H1 (cell line): ENCODE data around the gene ABHD16B. TPM values are rescaled to one million over a fixed set of nuclear protein-coding genes. Genes with fewer than 3 reads are reported as not detected.

Source experiments
- CTCF ChIA-PET: fragments of 300-600 bp; sonication (Branson Sonifier 250); formaldehyde crosslinking; loops from one replicate; lab custom pipeline; 2021; ENCODE audit not compliant: partially characterized antibody; lab: Charles Lee
- POLR2A ChIA-PET: fragments of 300-600 bp; sonication (Branson Sonifier 250); formaldehyde crosslinking; loops from one replicate; lab custom pipeline; 2021; ENCODE audit warnings: inconsistent platforms; ENCODE audit not compliant: partially characterized antibody; lab: Charles Lee
- DNase-seq, 2 experiments: peaks; one replicate each; pipeline versions ENCODE4 v3.0.0 to v3.0.0-alpha.2; 2010 to 2022; ENCODE audit warnings: low spot score in 2 of 2, low read depth in 1 of 2, mixed read lengths in 1 of 2
- FAIRE-seq: peaks from 2 replicates; lab custom pipeline; 2011; peaks lifted over from hg19 to GRCh38; lab: Jason Lieb, UNC
- H2AFZ ChIP-seq: 2 replicates; pipeline ENCODE4 v1.8.1; 2012; ENCODE audit warnings: low read length, inconsistent platforms
- H2AK5ac ChIP-seq: 2 replicates; pipeline ENCODE4 v1.6.1; 2013; ENCODE audit warnings: low read depth, low read length
- H2BK120ac ChIP-seq: replicated peaks from 2 replicates; pipeline ENCODE3; 2013; ENCODE audit warnings: low read depth, low read length, inconsistent platforms
- H2BK12ac ChIP-seq: 2 replicates; pipeline ENCODE4 v1.6.1; 2013; ENCODE audit warnings: low read depth, low read length
- H2BK15ac ChIP-seq: 2 replicates; pipeline ENCODE4 v1.6.1; 2013; ENCODE audit warnings: low read length
- H2BK20ac ChIP-seq: 2 replicates; pipeline ENCODE4 v1.6.1; 2013; ENCODE audit warnings: low read length
- H2BK5ac ChIP-seq: 2 replicates; pipeline ENCODE4 v1.6.1; 2013; ENCODE audit warnings: low read depth, low read length
- H3K14ac ChIP-seq: 2 replicates; pipeline ENCODE4 v1.6.1; 2013; ENCODE audit warnings: inconsistent platforms; ENCODE audit not compliant: insufficient read length
- H3K18ac ChIP-seq: 2 replicates; pipeline ENCODE4 v1.6.1; 2013; ENCODE audit warnings: low read length; ENCODE audit errors: extremely low read depth
- H3K23ac ChIP-seq: 2 replicates; pipeline ENCODE4 v1.6.1; 2013; ENCODE audit warnings: inconsistent platforms; ENCODE audit not compliant: insufficient read length
- H3K23me2 ChIP-seq: 2 replicates; pipeline ENCODE4 v1.6.1; 2013; ENCODE audit warnings: low read depth, low read length
- H3K27ac ChIP-seq: 2 replicates; pipeline ENCODE4 v1.6.1; 2011; ENCODE audit warnings: low read depth, low read length, inconsistent platforms
- H3K27me3 ChIP-seq, 4 experiments: replicated peaks in 1 of 4; 1 replicate in 1 of 4; 2 replicates in 3 of 4; pipeline versions ENCODE4 v1.6.1 to v1.8.1; 2011 to 2013; ENCODE audit warnings: low read length in 3 of 4, mild to moderate bottlenecking in 3 of 4, inconsistent platforms in 2 of 4, mixed read lengths in 2 of 4, moderate library complexity in 1 of 4; ENCODE audit not compliant: control insufficient read depth in 3 of 4, insufficient read depth in 3 of 4; ENCODE audit errors: extremely low read depth in 1 of 4
- H3K36me3 ChIP-seq, 4 experiments: 2 replicates each; pipeline versions ENCODE4 v1.6.1 to v1.8.1; 2011 to 2013; ENCODE audit warnings: mild to moderate bottlenecking in 4 of 4, low read length in 3 of 4, moderate library complexity in 2 of 4, control low read depth in 1 of 4, inconsistent platforms in 1 of 4; ENCODE audit not compliant: insufficient read depth in 4 of 4, control insufficient read depth in 2 of 4
- H3K4ac ChIP-seq: replicated peaks from 2 replicates; pipeline ENCODE3; 2013; ENCODE audit warnings: low read length, low read depth, mixed read lengths, inconsistent platforms; ENCODE audit not compliant: insufficient read length
- H3K4me1 ChIP-seq, 4 experiments: replicated peaks in 1 of 4; 1 replicate in 1 of 4; 2 replicates in 3 of 4; pipeline versions ENCODE4 v1.6.1 to v1.8.1; 2011 to 2013; ENCODE audit warnings: low read length in 3 of 4, inconsistent platforms in 2 of 4, mixed read lengths in 1 of 4; ENCODE audit not compliant: insufficient read depth in 4 of 4, control insufficient read depth in 3 of 4
- H3K4me2 ChIP-seq, 2 experiments: 2 replicates each; pipeline versions ENCODE4 v1.6.1 to v1.8.1; 2011 to 2013; ENCODE audit warnings: low read depth in 2 of 2, low read length in 2 of 2, control low read depth in 1 of 2, inconsistent platforms in 1 of 2, mild to moderate bottlenecking in 1 of 2; ENCODE audit not compliant: insufficient read depth in 1 of 2
- H3K4me3 ChIP-seq, 4 experiments: fragments of 200-600, 300-600 bp in 1 of 4; sonication (generic), shearing (Covaris generic), sonication (Bioruptor Twin) in 1 of 4; 2 replicates each; pipeline versions ENCODE4 v1.5.1 to v1.8.1; 2011 to 2016; ENCODE audit warnings: low read length in 4 of 4, low read depth in 3 of 4, control low read depth in 2 of 4, inconsistent platforms in 2 of 4, mild to moderate bottlenecking in 2 of 4, mixed read lengths in 1 of 4, moderate library complexity in 1 of 4; ENCODE audit not compliant: insufficient read depth in 2 of 4; ENCODE audit errors: extremely low read depth in 1 of 4
- H3K56ac ChIP-seq: replicated peaks from 2 replicates; pipeline ENCODE3; 2013; ENCODE audit warnings: low read depth, mild to moderate bottlenecking, mixed read lengths, low read length, inconsistent platforms; ENCODE audit not compliant: insufficient read length
- H3K79me1 ChIP-seq: 2 replicates; pipeline ENCODE4 v1.6.1; 2013; ENCODE audit warnings: low read depth, low read length, control low read depth
- H3K79me2 ChIP-seq, 2 experiments: 2 replicates each; pipeline versions ENCODE4 v1.6.1 to v1.8.1; 2012 to 2013; ENCODE audit warnings: low read length in 2 of 2, mild to moderate bottlenecking in 2 of 2, inconsistent platforms in 1 of 2; ENCODE audit not compliant: insufficient read depth in 2 of 2, control insufficient read depth in 1 of 2
- H3K9ac ChIP-seq, 4 experiments: replicated peaks in 1 of 4; 1 replicate in 1 of 4; 2 replicates in 3 of 4; pipeline versions ENCODE4 v1.6.1 to v1.8.1; 2011 to 2013; ENCODE audit warnings: low read depth in 3 of 4, low read length in 3 of 4, control low read depth in 2 of 4, mild to moderate bottlenecking in 2 of 4, moderate library complexity in 2 of 4, inconsistent platforms in 1 of 4; ENCODE audit errors: extremely low read depth in 1 of 4
- H3K9me3 ChIP-seq, 2 experiments: 2 replicates each; pipeline versions ENCODE4 v1.6.1 to v1.8.1; 2012 to 2013; ENCODE audit warnings: mild to moderate bottlenecking in 2 of 2, moderate library complexity in 2 of 2, control low read depth in 1 of 2, inconsistent platforms in 1 of 2, low read depth in 1 of 2, low read length in 1 of 2, mixed read lengths in 1 of 2; ENCODE audit not compliant: insufficient read depth in 2 of 2
- H4K20me1 ChIP-seq, 2 experiments: replicated peaks in 1 of 2; 2 replicates each; pipeline versions ENCODE3 to v1.8.1; 2011 to 2013; ENCODE audit warnings: inconsistent platforms in 2 of 2, low read length in 2 of 2, mild to moderate bottlenecking in 1 of 2; ENCODE audit not compliant: insufficient read depth in 2 of 2, control insufficient read depth in 1 of 2
- H4K5ac ChIP-seq: 2 replicates; pipeline ENCODE4 v1.6.1; 2013; ENCODE audit warnings: low read length, low read depth, mixed read lengths, inconsistent platforms; ENCODE audit not compliant: insufficient read length
- H4K8ac ChIP-seq: 2 replicates; pipeline ENCODE4 v1.8.0; 2013; ENCODE audit warnings: mild to moderate bottlenecking, moderate library complexity, low read length, inconsistent platforms; ENCODE audit not compliant: insufficient read depth; ENCODE audit errors: extremely low read depth
- H4K91ac ChIP-seq: replicated peaks from 2 replicates; pipeline ENCODE3; 2013; ENCODE audit warnings: low read length, mixed read lengths, inconsistent platforms; ENCODE audit not compliant: insufficient read length
- ATF2 ChIP-seq: IDR thresholded peaks from 2 replicates; pipeline ENCODE4 v1.6.1; 2012; ENCODE audit warnings: low read length, inconsistent platforms
- NANOG ChIP-seq: IDR thresholded peaks from 2 replicates; pipeline ENCODE4 v1.6.1; 2011; ENCODE audit warnings: low read length, low read depth, mild to moderate bottlenecking, inconsistent platforms; ENCODE audit not compliant: insufficient read depth, poor library complexity, severe bottlenecking
- POLR2AphosphoS5 ChIP-seq: IDR thresholded peaks from 2 replicates; pipeline ENCODE4 v1.6.1; 2011; ENCODE audit warnings: low read depth, low read length
- SAP30 ChIP-seq: fragments of 300-600 bp; sonication (generic); IDR thresholded peaks from 2 replicates; pipeline ENCODE4 v1.7.1; 2012; ENCODE audit warnings: low read length, moderate library complexity, mild to moderate bottlenecking, inconsistent platforms; ENCODE audit not compliant: insufficient read depth, insufficient replicate concordance
- TAF1 ChIP-seq: IDR thresholded peaks from 2 replicates; pipeline ENCODE4 v1.6.1; 2011; ENCODE audit warnings: mild to moderate bottlenecking, low read depth, low read length
- TBP ChIP-seq: IDR thresholded peaks from 2 replicates; pipeline ENCODE4 v1.6.1; 2011; ENCODE audit warnings: low read depth, low read length, improper control_type of control experiment
- YY1 ChIP-seq: IDR thresholded peaks from 2 replicates; pipeline ENCODE4 v1.6.1; 2011; ENCODE audit warnings: low read depth, mild to moderate bottlenecking, low read length
- WGBS, 2 experiments: shearing (Covaris generic) in 1 of 2; methylation state at CpG; one replicate each; pipeline versions ENCODE4 v1.1.6 to v1.1.7; 2013 to 2015; ENCODE audit warnings: low lambda C conversion rate in 2 of 2, mixed read lengths in 2 of 2, inconsistent platforms in 1 of 2, low coverage in 1 of 2, missing lambda C conversion rate in 1 of 2; ENCODE audit not compliant: insufficient replicate concordance in 2 of 2, insufficient coverage in 1 of 2, insufficient read length in 1 of 2; ENCODE audit errors: extremely low coverage in 1 of 2, missing lambda C conversion rate in 1 of 2; 5-methylcytosine and 5-hydroxymethylcytosine counted together
- polyA plus RNA-seq, 7 experiments: library from polyadenylated mRNA; depleted of rRNA in 3 of 7; stranded (reverse) in 5 of 7; unstranded in 2 of 7; fragments of >200 nt in 5 of 7; fragments of 200-250 nt in 2 of 7; gene quantifications; 1 replicate in 5 of 7; 2 replicates in 1 of 7; 4 replicates in 1 of 7; pipeline versions ENCODE4 v1.2.1 to v1.2.3, GENCODE V29; 2011 to 2013; ENCODE audit warnings: missing spikeins in 2 of 7, mixed read lengths in 2 of 7
- total RNA-seq: library from RNA; stranded (reverse); fragmentation: NEBNext Ultra II Directional; extraction: Animal tissue kit (Norgen Biotek cat#: 25700); gene quantifications from 2 replicates; pipeline ENCODE4 v1.2.1, GENCODE V29; 2021

The ABHD16B gene
- total and polyA plus RNA-seq, 2 of the 8 experiments (the other 6 are each of a cell fraction or from before 2014, with no cell fraction given): not detected

- H3K56ac ChIP-seq: no peak overlapping the region
- WGBS, 2 experiments: 84% methylated on average over 12 of the region's 12 CpGs; no CpG with 5 or more reads in 1 of the 2 experiments
- H3K79me2 ChIP-seq: peaks cover 7 to 60% of the 10 kb centered on the region in 2 experiments
- H3K23ac ChIP-seq: no peak overlapping the region
- H3K4me2 ChIP-seq: no peak overlapping the region
- H2AFZ ChIP-seq: no peak overlapping the region
- peaks cover 15% of the 10 kb centered on the region for H3K79me1 ChIP-seq
- H2BK5ac ChIP-seq: 0 out of 2 replicates have a peak overlapping the region, but pooled peaks have one; percentile 16
- no peak overlapping the region for H2BK15ac ChIP-seq
- POLR2A ChIA-PET: interaction anchor here (0.8 to 1.2 kb wide), 3 partner anchors 35 to 41 kb away, joined by 3 to 5 read pairs (median 3); partner anchors contain the start of gene TPD52L2
- CTCF ChIA-PET: interaction anchor here (1.5 to 2.1 kb wide), 2 partner anchors 31 to 48 kb away, joined by 3 to 5 read pairs; no protein-coding TSS in a partner anchor
- DNase-seq (no peak), FAIRE-seq (no peak)
- no peaks in the 10 kb centered on the region for H3K9me3 ChIP-seq
- H3K36me3 ChIP-seq: no peaks in the 10 kb centered on the region; a peak in 1 of 8 replicates
- no peak overlapping the region for H2BK20ac ChIP-seq
- H3K4ac ChIP-seq: no peak overlapping the region
- H3K4me3 ChIP-seq: no peak overlapping the region
- no peaks in the 10 kb centered on the region; a peak in 2 of 7 replicates for H3K27me3 ChIP-seq
- H2BK12ac ChIP-seq: no peak overlapping the region
- TF ChIP-seq NANOG: no peak
- TF ChIP-seq TAF1: no peak
- TF ChIP-seq YY1: no peak
- TF ChIP-seq POLR2AphosphoS5: no peak
- no peak for TF ChIP-seq TBP
- no peak for TF ChIP-seq SAP30
- TF ChIP-seq ATF2: no peak
- peaks cover 0 to 3% (median 1%) of the 10 kb centered on the region in 4 experiments; a peak in 2 of 7 replicates for H3K4me1 ChIP-seq
- no peak overlapping the region for H2AK5ac ChIP-seq
- no peak overlapping the region for H3K27ac ChIP-seq
- no peaks in the 10 kb centered on the region; the same call in 1 of the 2 replicates for H3K23me2 ChIP-seq
- H4K20me1 ChIP-seq: peaks cover 6 to 16% of the 10 kb centered on the region in 2 experiments
- no peak overlapping the region for H2BK120ac ChIP-seq
- no peak overlapping the region for H4K8ac ChIP-seq
- H3K9ac ChIP-seq: no peak overlapping the region
- H4K5ac ChIP-seq: no peak overlapping the region
- no peak overlapping the region for H3K14ac ChIP-seq
- H4K91ac ChIP-seq: no peak overlapping the region
- H3K18ac ChIP-seq: no peak overlapping the region
These were observed 37.5 kb upstream of the ABHD16B start for GRCh38 chr20:63823691-63824311.
